ENCODE measurements around the gene ZNF219. TPM values are rescaled to one million over a fixed set of nuclear protein-coding genes. Genes with fewer than 3 reads are reported as not detected.

ZNF219 gene
- total RNA-seq, 1 donor from 2014 or later: 103 TPM

GRCh38 chr14:21093018-21093417 lies 5.4 kb downstream of the ZNF219 start:
- Mint-ChIP-seq H3K27ac (ENCODE audit: unreplicated experiment) (peak overlapping the region; percentile 100), H3K4me3 (ENCODE audit: unreplicated experiment) (peak overlapping the region; percentile 97), H3K4me1 (ENCODE audit: low read depth, unreplicated experiment) (peaks cover 43% of the 10 kb centered on the region), H3K27me3 (ENCODE audit: unreplicated experiment) (peaks cover 36% of the 10 kb centered on the region), H3K36me3 (ENCODE audit: unreplicated experiment) (no peaks in the 10 kb centered on the region), H3K9me3 (ENCODE audit: unreplicated experiment) (peaks cover 29% of the 10 kb centered on the region)
- DNase-seq: no peak
- TF ChIP-seq, protein P1, sequence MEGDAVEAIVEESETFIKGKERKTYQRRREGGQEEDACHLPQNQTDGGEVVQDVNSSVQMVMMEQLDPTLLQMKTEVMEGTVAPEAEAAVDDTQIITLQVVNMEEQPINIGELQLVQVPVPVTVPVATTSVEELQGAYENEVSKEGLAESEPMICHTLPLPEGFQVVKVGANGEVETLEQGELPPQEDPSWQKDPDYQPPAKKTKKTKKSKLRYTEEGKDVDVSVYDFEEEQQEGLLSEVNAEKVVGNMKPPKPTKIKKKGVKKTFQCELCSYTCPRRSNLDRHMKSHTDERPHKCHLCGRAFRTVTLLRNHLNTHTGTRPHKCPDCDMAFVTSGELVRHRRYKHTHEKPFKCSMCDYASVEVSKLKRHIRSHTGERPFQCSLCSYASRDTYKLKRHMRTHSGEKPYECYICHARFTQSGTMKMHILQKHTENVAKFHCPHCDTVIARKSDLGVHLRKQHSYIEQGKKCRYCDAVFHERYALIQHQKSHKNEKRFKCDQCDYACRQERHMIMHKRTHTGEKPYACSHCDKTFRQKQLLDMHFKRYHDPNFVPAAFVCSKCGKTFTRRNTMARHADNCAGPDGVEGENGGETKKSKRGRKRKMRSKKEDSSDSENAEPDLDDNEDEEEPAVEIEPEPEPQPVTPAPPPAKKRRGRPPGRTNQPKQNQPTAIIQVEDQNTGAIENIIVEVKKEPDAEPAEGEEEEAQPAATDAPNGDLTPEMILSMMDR (IDR thresholded peaks at IDR 0.05; ENCODE audit: partially characterized antibody, unreplicated experiment): no peak

GRCh38 chr14:21092273-21093011 lies 6.0 kb downstream of the ZNF219 start:
- peaks cover 49% of the 10 kb centered on the region for H3K4me1 Mint-ChIP-seq (ENCODE audit: low read depth, unreplicated experiment)
- peak overlapping the region; percentile 75 for H3K27ac Mint-ChIP-seq (ENCODE audit: unreplicated experiment)
- peaks cover 36% of the 10 kb centered on the region for H3K27me3 Mint-ChIP-seq (ENCODE audit: unreplicated experiment)
- no peaks in the 10 kb centered on the region for H3K36me3 Mint-ChIP-seq (ENCODE audit: unreplicated experiment)
- TF ChIP-seq, protein P1 (IDR thresholded peaks at IDR 0.05; ENCODE audit: partially characterized antibody, unreplicated experiment): peak; percentile 99
- peak overlapping the region; percentile 97 for H3K4me3 Mint-ChIP-seq (ENCODE audit: unreplicated experiment)
- peak; percentile 91 for DNase-seq
- peaks cover 28% of the 10 kb centered on the region for H3K9me3 Mint-ChIP-seq (ENCODE audit: unreplicated experiment)

DNA sequence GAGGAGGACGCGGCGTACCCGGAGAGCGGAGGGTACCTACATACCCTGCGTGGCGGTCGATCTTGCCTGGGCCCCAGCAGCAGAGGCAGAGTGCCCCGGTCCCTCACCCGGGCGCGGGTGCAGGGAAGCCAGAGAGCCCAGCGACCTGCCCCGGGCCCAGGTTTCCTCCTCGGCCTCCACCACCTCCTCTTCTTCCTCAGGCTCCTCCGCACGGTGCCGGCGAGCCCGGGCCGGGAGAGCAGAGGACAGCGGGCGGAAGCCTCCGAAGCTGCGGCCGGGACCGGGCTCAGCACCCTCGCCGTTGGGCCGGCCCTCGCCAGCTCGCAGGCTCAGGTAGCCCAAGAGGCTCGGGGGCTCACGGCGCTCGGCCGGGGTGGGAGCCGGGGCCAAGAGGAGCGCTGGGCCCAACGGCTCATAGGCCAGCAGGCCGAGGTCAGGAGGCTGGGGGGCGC lies 6.6 kb downstream of the ZNF219 start:
- no peak for DNase-seq
- H3K4me1 Mint-ChIP-seq (ENCODE audit: low read depth, unreplicated experiment): peaks cover 48% of the 10 kb centered on the region
- peaks cover 33% of the 10 kb centered on the region for H3K27me3 Mint-ChIP-seq (ENCODE audit: unreplicated experiment)
- TF ChIP-seq, protein P1 (IDR thresholded peaks at IDR 0.05; ENCODE audit: partially characterized antibody, unreplicated experiment): no peak
- H3K27ac Mint-ChIP-seq (ENCODE audit: unreplicated experiment): peak overlapping the region; percentile 96
- peak overlapping the region; percentile 87 for H3K4me3 Mint-ChIP-seq (ENCODE audit: unreplicated experiment)
- H3K36me3 Mint-ChIP-seq (ENCODE audit: unreplicated experiment): no peaks in the 10 kb centered on the region
- H3K9me3 Mint-ChIP-seq (ENCODE audit: unreplicated experiment): peaks cover 23% of the 10 kb centered on the region

DNA sequence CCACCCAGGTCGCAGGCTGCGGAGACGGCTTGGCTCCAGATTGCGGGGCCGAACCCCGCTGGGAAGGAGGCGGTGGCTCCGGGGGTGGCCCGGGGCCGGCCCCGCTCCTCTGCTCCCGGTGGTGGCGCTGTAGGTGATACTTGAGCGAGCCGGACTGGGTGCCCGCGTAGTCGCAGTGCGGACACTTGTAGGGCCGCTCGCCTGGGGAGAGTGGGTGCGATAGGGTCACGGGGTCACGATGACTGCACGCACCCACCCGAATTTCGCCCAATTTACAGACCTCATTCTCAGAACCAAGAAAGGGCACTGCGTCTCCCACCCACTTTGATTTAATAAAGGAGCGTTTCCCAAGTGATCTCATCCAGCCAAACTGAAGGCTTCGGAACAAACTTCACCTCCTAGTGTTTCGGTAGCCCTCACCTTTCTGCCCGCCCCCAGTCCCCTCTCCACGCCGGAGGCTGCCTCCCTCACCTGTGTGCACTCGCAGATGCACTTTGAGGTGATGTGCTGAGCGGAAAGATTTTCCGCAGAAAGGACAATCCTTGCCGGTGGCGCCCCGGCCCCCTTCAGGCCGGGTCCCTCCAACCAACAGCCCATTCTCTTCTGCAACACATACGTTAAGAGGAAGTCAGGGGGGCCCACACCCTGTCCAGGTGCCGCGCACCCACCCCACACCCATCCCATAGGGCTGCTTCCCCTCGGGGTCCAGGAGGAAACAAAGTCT lies 7.4 kb downstream of the ZNF219 start:
- Mint-ChIP-seq H3K27me3 (ENCODE audit: unreplicated experiment) (peaks cover 26% of the 10 kb centered on the region), H3K9me3 (ENCODE audit: unreplicated experiment) (peaks cover 21% of the 10 kb centered on the region), H3K36me3 (ENCODE audit: unreplicated experiment) (no peaks in the 10 kb centered on the region), H3K27ac (ENCODE audit: unreplicated experiment) (peak overlapping the region; percentile 96), H3K4me1 (ENCODE audit: low read depth, unreplicated experiment) (peaks cover 51% of the 10 kb centered on the region), H3K4me3 (ENCODE audit: unreplicated experiment) (peak overlapping the region; percentile 87)
- TF ChIP-seq, protein P1 (IDR thresholded peaks at IDR 0.05; ENCODE audit: partially characterized antibody, unreplicated experiment): no peak
- no peak for DNase-seq

All from glutamatergic neuron (in vitro differentiated cells).